Ascending aorta (tissue), 2 donors: ENCODE results near the gene ARMC2. TPM values are rescaled to one million over a fixed set of nuclear protein-coding genes. Genes with fewer than 3 reads are reported as not detected.

Experiments
- DNase-seq, 2 donors: peaks; one replicate each; pipeline ENCODE4 v3.0.0-alpha.2; 2019; ENCODE audit warnings: low spot score in 2 of 2
- H3K27ac ChIP-seq, 2 donors: fragments of 200-600 bp; sonication (generic); one replicate each; pipeline ENCODE4 v1.5.1; 2016 to 2017; ENCODE audit warnings: mild to moderate bottlenecking in 1 of 2
- H3K27me3 ChIP-seq: fragments of 200-600 bp; sonication (generic); one replicate; pipeline ENCODE4 v1.5.1; 2017
- H3K36me3 ChIP-seq, 2 donors: fragments of 200-600 bp; sonication (generic); one replicate each; pipeline ENCODE4 v1.5.1; 2016
- H3K4me1 ChIP-seq, 2 donors: fragments of 200-600 bp; sonication (generic); one replicate each; pipeline ENCODE4 v1.5.1; 2016 to 2017; ENCODE audit warnings: mild to moderate bottlenecking in 1 of 2
- H3K4me3 ChIP-seq, 2 donors: fragments of 200-600 bp; sonication (generic); one replicate each; pipeline ENCODE4 v1.5.1; 2016 to 2017; ENCODE audit warnings: mild to moderate bottlenecking in 1 of 2
- H3K9me3 ChIP-seq, 2 donors: fragments of 200-600 bp; sonication (generic); one replicate each; pipeline ENCODE4 v1.5.1; 2016
- intact Hi-C: fragments of 100-400 bp; cut with DNase I; formaldehyde crosslinking; loops from one replicate; pipeline ENCODE4 v1.15.1; 2023
- total RNA-seq: library from RNA; depleted of rRNA; stranded (reverse); fragments of >200 nt; gene quantifications from one replicate; pipeline ENCODE4 v1.1.0, GENCODE V29; 2016
- TF ChIP-seq, protein P1 (sequence below), 3 experiments: fragments of 200-600 bp in 2 of 3; fragments of 450-650 bp in 1 of 3; sonication (generic) in 2 of 3; IDR thresholded peaks; one replicate each; pipeline ENCODE4 v1.5.1; 2016 to 2019; ENCODE audit warnings: antibody characterized with exemption in 3 of 3, mild to moderate bottlenecking in 1 of 3, moderate library complexity in 1 of 3

Gene ARMC2
- total RNA-seq, 1 donor from 2014 or later: 0.11 TPM

DNA sequence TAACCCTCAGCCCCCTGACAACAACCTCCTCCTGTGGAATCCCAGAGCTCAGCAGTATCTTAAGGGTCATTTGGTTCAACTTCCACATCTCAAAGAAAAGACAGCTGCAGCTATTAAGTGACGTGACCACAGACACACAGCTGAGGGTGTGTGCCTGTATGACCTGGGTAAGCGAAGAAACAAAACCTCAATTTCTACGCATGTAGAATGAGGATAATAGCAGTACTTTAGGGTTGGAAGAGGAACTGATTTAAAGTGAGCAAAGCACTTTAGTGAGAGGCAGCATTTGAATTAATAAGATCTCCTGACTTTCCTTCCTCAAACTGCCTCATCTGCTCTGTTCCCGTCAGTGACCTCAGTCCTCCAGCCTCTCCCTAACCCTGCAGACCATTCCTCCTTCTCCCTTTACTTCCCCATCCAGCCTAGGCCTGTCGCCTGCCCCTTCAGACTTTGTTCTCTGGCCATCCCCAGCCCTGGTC is 6.8 kb upstream of the ARMC2 start:
- DNase-seq: no peak
- H3K9me3 ChIP-seq: no peaks in the 10 kb centered on the region
- no peaks in the 10 kb centered on the region for H3K36me3 ChIP-seq
- no peak overlapping the region for H3K4me3 ChIP-seq
- no peaks in the 10 kb centered on the region for H3K4me1 ChIP-seq
- peak overlapping the region in 1 of 2 donors; percentile 35 for H3K27ac ChIP-seq
- intact Hi-C loops: no loop called here
- TF ChIP-seq, protein P1, sequence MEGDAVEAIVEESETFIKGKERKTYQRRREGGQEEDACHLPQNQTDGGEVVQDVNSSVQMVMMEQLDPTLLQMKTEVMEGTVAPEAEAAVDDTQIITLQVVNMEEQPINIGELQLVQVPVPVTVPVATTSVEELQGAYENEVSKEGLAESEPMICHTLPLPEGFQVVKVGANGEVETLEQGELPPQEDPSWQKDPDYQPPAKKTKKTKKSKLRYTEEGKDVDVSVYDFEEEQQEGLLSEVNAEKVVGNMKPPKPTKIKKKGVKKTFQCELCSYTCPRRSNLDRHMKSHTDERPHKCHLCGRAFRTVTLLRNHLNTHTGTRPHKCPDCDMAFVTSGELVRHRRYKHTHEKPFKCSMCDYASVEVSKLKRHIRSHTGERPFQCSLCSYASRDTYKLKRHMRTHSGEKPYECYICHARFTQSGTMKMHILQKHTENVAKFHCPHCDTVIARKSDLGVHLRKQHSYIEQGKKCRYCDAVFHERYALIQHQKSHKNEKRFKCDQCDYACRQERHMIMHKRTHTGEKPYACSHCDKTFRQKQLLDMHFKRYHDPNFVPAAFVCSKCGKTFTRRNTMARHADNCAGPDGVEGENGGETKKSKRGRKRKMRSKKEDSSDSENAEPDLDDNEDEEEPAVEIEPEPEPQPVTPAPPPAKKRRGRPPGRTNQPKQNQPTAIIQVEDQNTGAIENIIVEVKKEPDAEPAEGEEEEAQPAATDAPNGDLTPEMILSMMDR (IDR thresholded peaks at IDR 0.05): no peak
- H3K27me3 ChIP-seq: no peaks in the 10 kb centered on the region

DNA sequence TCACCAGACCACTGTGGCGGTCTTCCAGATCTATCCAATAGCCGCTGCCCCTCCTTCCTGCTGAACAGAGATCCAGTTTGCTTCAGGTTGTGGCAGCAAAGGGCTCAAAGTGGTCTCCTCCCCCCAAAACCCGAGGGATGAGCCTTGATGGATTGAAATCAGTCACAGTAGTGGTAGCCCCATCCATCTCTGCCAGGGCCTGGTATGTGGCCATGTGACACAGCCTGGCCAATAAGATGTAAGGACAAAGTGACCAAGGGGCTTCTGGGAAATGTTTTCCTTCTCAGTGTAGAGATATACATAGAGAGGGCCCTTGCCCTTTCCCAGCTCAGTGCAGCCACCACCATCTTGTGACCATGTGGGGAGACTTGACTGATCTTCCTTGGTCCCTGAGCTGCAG is 4.1 kb upstream of the ARMC2 start:
- H3K9me3 ChIP-seq: no peaks in the 10 kb centered on the region
- intact Hi-C loops: no loop called here
- H3K4me1 ChIP-seq: peaks cover 0 to 4% of the 10 kb centered on the region in 2 donors
- no peaks in the 10 kb centered on the region for H3K36me3 ChIP-seq
- H3K27ac ChIP-seq: no peak overlapping the region
- H3K27me3 ChIP-seq: no peaks in the 10 kb centered on the region
- DNase-seq: no peak
- TF ChIP-seq, protein P1 (IDR thresholded peaks at IDR 0.05): no peak
- H3K4me3 ChIP-seq: no peak overlapping the region

DNA sequence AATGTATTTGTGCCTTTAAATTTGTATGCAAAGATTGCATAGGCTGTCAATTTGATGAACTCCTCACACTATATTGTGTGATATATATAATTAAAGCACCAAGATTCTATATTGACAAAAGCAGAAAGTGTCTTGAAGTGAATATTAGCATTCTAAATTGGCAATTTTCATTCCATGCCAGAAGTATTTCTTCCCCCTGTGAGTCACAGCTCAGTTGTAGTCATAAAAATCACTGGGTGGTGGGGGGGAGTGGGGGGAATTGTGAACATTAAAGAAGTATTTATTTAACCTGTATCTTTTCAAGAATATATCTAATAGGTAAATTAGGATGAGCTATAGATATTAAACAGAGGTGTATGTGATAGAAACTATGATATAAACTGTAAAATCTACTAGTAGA is 3.1 kb upstream of the ARMC2 start:
- intact Hi-C loops: loop anchor here (5.0 kb wide), 1 partner anchor 102 kb away; no protein-coding TSS in a partner anchor
- peaks cover 0 to 11% of the 10 kb centered on the region in 2 donors for H3K4me1 ChIP-seq
- no peak for DNase-seq
- no peaks in the 10 kb centered on the region for H3K27me3 ChIP-seq
- TF ChIP-seq, protein P1 (IDR thresholded peaks at IDR 0.05): no peak
- H3K36me3 ChIP-seq: no peaks in the 10 kb centered on the region
- no peak overlapping the region for H3K4me3 ChIP-seq
- no peaks in the 10 kb centered on the region for H3K9me3 ChIP-seq
- H3K27ac ChIP-seq: no peak overlapping the region

DNA sequence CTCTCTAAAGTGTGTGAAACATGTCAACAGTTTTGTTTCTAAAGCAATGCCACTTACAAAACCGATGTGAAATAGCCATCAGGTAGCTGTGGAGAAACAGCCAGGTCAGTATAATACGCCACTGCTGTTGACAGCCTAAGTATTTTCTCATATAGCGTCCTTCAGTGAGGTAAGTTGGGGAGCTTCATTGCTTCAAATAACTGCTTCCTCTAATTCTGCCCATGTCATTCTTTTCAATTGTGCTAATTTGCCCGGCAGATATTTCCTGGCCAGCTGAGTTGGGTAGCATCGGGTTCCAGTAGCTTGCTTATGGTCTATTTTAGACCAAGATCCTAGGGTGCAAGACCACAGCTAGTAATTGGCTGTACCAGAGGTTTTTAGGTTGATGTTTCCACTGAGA is 2.1 kb upstream of the ARMC2 start:
- H3K27ac ChIP-seq: no peak overlapping the region
- H3K27me3 ChIP-seq: no peaks in the 10 kb centered on the region
- H3K4me1 ChIP-seq: peaks cover 0 to 15% of the 10 kb centered on the region in 2 donors
- TF ChIP-seq, protein P1 (IDR thresholded peaks at IDR 0.05): no peak
- no peak for DNase-seq
- H3K36me3 ChIP-seq: no peaks in the 10 kb centered on the region
- H3K4me3 ChIP-seq: no peak overlapping the region
- intact Hi-C loops: loop anchor here (5.0 kb wide), 1 partner anchor 101 kb away; no protein-coding TSS in a partner anchor
- no peaks in the 10 kb centered on the region for H3K9me3 ChIP-seq

DNA sequence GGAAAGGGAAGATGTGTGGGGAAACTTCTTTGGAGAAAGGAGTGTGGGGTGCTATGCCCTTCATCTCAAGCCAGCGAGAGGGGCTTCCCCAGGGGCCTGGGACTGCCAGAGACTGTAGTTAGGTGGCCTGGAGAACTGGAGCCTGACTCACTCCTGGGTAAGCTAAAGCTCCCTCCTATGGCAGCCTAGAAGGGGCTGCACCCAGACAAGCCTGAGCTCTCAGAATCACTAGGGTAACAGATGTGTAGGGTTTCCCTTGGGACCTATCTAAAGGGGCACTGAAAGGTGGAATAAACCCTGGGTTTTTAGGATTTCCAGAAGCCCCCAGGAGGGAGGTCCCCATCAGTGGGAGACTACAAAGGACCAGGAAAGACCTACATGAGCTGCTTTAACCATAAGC is 1.6 kb upstream of the ARMC2 start:
- intact Hi-C loops: loop anchor here (5.0 kb wide), 1 partner anchor 101 kb away; no protein-coding TSS in a partner anchor
- H3K36me3 ChIP-seq: no peaks in the 10 kb centered on the region
- H3K4me1 ChIP-seq: peaks cover 0 to 15% of the 10 kb centered on the region in 2 donors
- no peak overlapping the region for H3K27ac ChIP-seq
- H3K4me3 ChIP-seq: no peak overlapping the region
- TF ChIP-seq, protein P1 (IDR thresholded peaks at IDR 0.05): no peak
- DNase-seq: no peak
- no peaks in the 10 kb centered on the region for H3K9me3 ChIP-seq
- no peaks in the 10 kb centered on the region for H3K27me3 ChIP-seq

DNA sequence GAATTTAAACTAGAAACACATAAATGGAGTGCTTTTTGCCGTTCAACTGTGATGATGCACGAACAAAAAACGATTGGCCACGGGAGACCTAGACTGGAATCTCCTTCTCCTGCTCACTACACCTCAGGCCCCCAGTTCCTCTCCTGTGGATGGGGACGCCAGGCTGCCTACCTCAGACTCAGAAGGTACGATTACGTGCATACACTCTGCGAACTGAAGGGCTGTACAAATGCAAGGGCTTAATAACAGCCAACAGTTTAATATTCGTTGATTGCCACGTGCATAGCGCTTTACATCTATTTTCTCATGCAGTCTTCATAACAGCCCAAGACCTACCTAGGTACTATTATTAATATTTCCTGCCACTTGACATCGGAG is 495 bp upstream of the ARMC2 start:
- intact Hi-C loops: loop anchor here (1.0 to 5.0 kb wide), 5 partner anchors 30 to 289 kb away; no protein-coding TSS in a partner anchor
- H3K27ac ChIP-seq: peak overlapping the region; percentile 55 to 77
- DNase-seq: no peak

More for the DNA sequence above, 495 bp upstream of the ARMC2 start:
- Histone ChIP-seq H3K9me3 (no peaks in the 10 kb centered on the region), H3K27me3 (no peaks in the 10 kb centered on the region), H3K36me3 (no peaks in the 10 kb centered on the region), H3K4me1 (peaks cover 0 to 15% of the 10 kb centered on the region in 2 donors), H3K4me3 (peak overlapping the region; percentile 53 to 79)
- TF ChIP-seq, protein P1 (IDR thresholded peaks at IDR 0.05): no peak
